Muscle of leg (tissue), 11 donors: ENCODE results near the gene FOXP4. TPM values are rescaled to one million over a fixed set of nuclear protein-coding genes. Genes with fewer than 3 reads are reported as not detected.

Source experiments
- DNase-seq: peaks from one replicate; pipeline ENCODE4 v3.0.0; 2013
- H3K27ac ChIP-seq: one replicate; pipeline ENCODE4 v1.5.1; 2013; ENCODE audit warnings: mild to moderate bottlenecking, low read length, control low read depth
- H3K27me3 ChIP-seq: one replicate; pipeline ENCODE4 v1.6.1; 2013; ENCODE audit warnings: low read length; ENCODE audit not compliant: control insufficient read depth, insufficient read depth
- H3K36me3 ChIP-seq: one replicate; pipeline ENCODE4 v1.6.1; 2013; ENCODE audit warnings: low read length; ENCODE audit not compliant: control insufficient read depth, insufficient read depth
- H3K4me1 ChIP-seq: one replicate; pipeline ENCODE4 v1.6.1; 2013; ENCODE audit warnings: low read length; ENCODE audit not compliant: control insufficient read depth, insufficient read depth
- H3K4me3 ChIP-seq: one replicate; pipeline ENCODE4 v1.5.1; 2013; ENCODE audit warnings: low read length, control low read depth
- H3K9me3 ChIP-seq: replicated peaks from 2 replicates; pipeline ENCODE4 v1.6.1; 2013; ENCODE audit warnings: low read depth, low read length; ENCODE audit not compliant: control insufficient read depth
- WGBS: methylation state at CpG from one replicate; pipeline ENCODE4 v1.1.5; 2013; ENCODE audit warnings: missing lambda C conversion rate; ENCODE audit not compliant: insufficient coverage; 5-methylcytosine and 5-hydroxymethylcytosine counted together
- polyA plus RNA-seq, 8 donors: library from polyadenylated mRNA; unstranded; fragments of 120-200 nt; gene quantifications; one replicate each; pipeline versions ENCODE4 v1.2.1 to v1.2.3, GENCODE V29; 2013; ENCODE audit warnings: inconsistent platforms in 1 of 8, low replicate concordance in 1 of 8; ENCODE audit not compliant: insufficient read length in 8 of 8, insufficient read depth in 1 of 8
- total RNA-seq: library from RNA; stranded (reverse); fragments of 120-200 nt; gene quantifications from one replicate; pipeline ENCODE4 v1.2.4, GENCODE V29; 2013

The FOXP4 gene
- total and polyA plus RNA-seq, 9 donors: 3.0 to 25.7 (median 14.3) TPM

DNA sequence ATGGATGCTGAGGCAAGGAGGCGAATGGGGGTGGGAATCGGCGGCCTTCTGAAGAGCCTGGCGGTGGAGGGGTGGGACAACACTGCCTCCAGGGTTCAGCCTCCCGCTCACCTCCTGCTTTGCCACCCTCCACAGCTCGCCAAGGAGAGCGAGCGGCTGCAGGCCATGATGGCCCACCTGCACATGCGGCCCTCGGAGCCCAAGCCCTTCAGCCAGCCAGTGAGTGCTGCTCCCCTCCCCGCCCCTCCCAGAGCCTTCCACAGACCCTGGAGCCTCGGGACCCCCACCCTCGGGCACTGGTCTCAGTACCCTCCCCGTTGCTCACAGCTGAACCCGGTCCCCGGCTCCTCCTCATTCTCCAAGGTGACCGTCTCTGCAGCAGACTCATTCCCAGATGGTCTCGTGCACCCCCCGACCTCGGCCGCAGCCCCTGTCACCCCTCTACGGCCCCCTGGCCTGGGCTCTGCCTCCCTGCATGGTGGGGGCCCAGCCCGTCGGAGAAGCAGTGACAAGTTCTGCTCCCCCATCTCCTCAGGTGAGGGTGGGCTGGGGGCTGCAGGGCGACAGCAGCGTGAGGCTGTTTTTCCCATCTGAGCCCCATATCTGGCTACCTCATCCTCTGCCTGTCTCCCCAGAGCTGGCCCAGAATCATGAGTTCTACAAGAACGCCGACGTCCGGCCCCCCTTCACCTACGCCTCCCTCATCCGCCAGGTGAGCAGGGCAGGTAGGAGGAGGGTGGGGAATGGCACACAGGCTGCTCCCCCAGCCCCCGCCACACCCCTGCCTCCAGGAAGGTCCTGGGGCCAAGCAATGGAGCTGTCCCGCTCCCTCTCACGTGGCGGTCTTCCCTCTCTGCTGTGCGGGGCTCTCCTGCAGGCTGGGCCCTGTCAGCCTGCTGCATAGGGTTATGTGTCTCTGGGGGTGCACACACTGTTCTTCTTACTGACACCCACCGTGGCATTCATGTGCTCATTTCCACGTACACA is 43.7 kb downstream of the FOXP4 start:
- Histone ChIP-seq H3K27ac (no peak overlapping the region), H3K27me3 (no peaks in the 10 kb centered on the region), H3K36me3 (peaks cover 56% of the 10 kb centered on the region), H3K9me3 (no peaks in the 10 kb centered on the region), H3K4me1 (peaks cover 33% of the 10 kb centered on the region), H3K4me3 (no peak overlapping the region)
- 77% methylated on average over 22 of the region's 39 CpGs for WGBS
- no peak for DNase-seq

DNA sequence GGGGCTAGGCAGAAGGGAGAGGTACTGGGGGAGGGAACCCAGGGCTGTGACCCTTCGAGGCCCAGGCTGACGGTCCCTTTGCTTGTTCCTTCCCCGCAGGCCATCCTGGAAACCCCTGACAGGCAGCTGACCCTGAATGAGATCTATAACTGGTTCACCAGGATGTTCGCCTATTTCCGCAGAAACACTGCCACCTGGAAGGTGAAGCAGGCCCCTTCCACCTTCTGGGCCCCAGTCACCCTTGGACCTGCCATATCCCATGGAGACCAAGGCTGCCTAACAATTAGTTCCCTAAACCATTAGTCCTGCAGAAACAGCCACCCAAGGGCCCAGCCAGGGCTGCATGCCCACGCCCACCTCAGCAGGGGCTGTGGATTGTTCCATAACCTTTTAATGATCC is 44.9 kb downstream of the FOXP4 start:
- Histone ChIP-seq H3K4me3 (no peak overlapping the region), H3K27ac (no peak overlapping the region), H3K36me3 (peaks cover 59% of the 10 kb centered on the region), H3K27me3 (no peaks in the 10 kb centered on the region), H3K4me1 (peaks cover 27% of the 10 kb centered on the region), H3K9me3 (no peaks in the 10 kb centered on the region)
- WGBS: 84% methylated on average over 6 of the region's 6 CpGs
- DNase-seq: no peak

DNA sequence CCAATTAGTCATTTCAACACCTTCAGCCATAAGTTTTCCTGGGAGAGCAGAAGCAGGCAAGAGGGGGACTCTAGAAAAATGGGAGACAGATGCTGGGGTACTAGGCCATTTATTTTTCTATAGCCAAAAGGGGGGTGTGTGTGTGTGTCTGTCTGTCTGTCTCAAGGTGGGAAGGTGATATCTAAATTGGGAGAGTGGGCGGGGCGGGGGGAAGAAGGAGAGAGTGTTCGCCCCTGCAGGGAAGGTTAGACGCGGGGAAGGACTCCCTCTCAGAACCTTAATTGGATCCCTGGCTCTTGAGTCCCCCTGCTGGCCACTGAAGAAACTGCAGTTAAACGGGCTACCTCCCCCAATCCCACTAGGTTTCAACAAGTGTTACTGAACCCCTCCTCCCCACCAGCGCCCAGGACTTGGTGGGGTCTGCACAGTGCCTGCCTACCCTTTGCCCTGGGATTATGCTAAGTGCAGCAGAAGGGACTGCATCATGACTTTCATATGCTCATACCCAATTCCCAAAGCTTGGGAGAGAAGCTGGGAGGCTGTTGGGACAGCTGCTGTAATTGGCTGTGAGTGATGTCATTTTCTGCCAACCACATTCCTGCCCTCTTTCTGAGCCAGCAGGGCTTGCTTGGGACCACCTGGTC is 45.8 kb downstream of the FOXP4 start:
- Histone ChIP-seq H3K36me3 (peaks cover 66% of the 10 kb centered on the region), H3K9me3 (no peaks in the 10 kb centered on the region), H3K27ac (no peak overlapping the region), H3K4me3 (no peak overlapping the region), H3K27me3 (no peaks in the 10 kb centered on the region), H3K4me1 (peaks cover 19% of the 10 kb centered on the region)
- peak; percentile 75 for DNase-seq
- WGBS: 0% methylated on average over 1 of the region's 7 CpGs

DNA sequence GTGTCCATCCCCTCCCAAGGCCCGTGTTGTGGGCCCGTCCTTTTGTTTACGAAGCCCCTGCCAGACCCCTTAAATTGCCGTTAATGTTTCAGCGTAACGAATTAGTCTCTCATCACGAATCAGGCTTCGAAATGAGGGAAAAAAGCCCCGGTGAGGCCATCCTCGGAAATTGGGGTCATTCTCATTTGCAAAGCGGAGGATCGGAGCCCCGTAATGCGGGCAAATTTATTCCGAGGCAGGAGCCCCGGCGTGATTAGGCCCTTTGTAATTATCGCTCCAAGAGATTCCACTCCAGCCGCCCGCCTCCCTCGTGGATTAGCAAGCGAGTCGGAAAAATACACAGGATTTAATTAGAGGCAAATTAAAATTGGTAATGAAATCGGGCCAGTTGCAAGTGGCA is 47.2 kb downstream of the FOXP4 start:
- 77% methylated on average over 23 of the region's 24 CpGs for WGBS
- Histone ChIP-seq H3K9me3 (no peaks in the 10 kb centered on the region), H3K4me1 (peaks cover 6% of the 10 kb centered on the region), H3K27me3 (no peaks in the 10 kb centered on the region), H3K36me3 (peaks cover 61% of the 10 kb centered on the region), H3K27ac (no peak overlapping the region), H3K4me3 (no peak overlapping the region)
- DNase-seq: no peak

DNA sequence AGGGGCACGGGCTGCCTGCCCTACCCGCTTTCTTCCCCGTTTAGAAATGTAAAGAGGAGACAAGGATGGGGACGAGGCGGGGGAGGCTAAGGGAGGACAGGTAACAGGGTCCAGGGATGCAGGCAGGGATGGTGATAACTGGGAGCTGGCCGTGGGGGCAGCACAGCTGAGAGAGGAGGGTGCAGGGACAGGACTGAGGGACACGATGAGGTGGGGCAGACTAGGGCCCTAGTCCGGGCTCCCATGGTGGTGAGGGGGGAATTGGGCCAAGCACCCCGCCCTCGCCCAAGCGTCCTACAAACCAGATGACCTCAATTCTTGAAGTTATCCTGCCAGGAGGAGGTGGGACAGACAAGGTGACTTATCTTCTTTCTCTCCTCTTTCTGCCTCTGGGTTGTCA is 47.7 kb downstream of the FOXP4 start:
- no peaks in the 10 kb centered on the region for H3K9me3 ChIP-seq
- H3K36me3 ChIP-seq: peaks cover 60% of the 10 kb centered on the region
- H3K27ac ChIP-seq: no peak overlapping the region

DNA sequence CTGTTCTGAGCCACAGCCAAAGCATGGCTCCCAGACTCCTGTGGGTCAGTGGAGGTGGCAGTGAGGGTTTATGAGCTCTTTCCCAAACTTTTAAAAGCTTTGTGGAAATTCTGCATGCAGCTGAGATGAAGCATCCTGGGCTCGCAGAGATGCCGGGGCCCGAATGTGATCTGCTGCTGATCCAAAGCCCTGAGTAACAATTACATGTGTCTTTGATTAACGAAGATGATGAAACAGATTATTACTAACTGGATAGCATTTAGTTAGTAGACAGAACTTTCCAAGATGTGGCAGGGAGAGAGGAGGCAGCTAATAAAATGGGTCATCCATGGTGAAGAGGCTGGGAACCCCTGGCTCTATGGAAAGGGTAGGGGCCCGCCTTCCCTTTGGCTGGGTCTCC is 48.1 kb downstream of the FOXP4 start:
- WGBS: 89% methylated on average over 4 of the region's 5 CpGs
- H3K27me3 ChIP-seq: no peaks in the 10 kb centered on the region
- H3K4me3 ChIP-seq: no peak overlapping the region
- H3K4me1 ChIP-seq: peaks cover 4% of the 10 kb centered on the region
- peaks cover 61% of the 10 kb centered on the region for H3K36me3 ChIP-seq
- H3K9me3 ChIP-seq: no peaks in the 10 kb centered on the region
- DNase-seq: no peak
- no peak overlapping the region for H3K27ac ChIP-seq

More for the DNA sequence above, 47.7 kb downstream of the FOXP4 start:
- Histone ChIP-seq H3K27me3 (no peaks in the 10 kb centered on the region), H3K4me3 (no peak overlapping the region), H3K4me1 (peaks cover 4% of the 10 kb centered on the region)
- DNase-seq: no peak
- WGBS: 77% methylated on average over 6 of the region's 11 CpGs

DNA sequence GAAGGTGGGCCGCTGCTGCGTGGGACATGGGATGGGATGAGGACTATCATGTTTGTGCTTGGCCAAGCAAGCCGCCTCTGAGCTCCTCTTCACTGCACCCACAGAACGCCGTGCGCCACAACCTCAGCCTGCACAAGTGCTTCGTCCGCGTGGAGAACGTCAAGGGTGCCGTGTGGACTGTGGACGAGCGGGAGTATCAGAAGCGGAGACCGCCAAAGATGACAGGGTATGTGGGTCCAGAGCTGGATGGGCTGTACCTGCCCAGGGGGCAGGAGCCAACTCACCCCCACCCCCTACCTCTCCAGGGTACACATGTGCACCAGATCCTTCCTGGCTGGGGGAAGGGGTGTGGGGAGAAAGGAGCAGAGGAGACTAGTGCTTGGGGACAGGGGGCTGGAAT is 48.6 kb downstream of the FOXP4 start:
- Histone ChIP-seq H3K27ac (no peak overlapping the region), H3K4me3 (no peak overlapping the region), H3K9me3 (no peaks in the 10 kb centered on the region), H3K4me1 (peaks cover 4% of the 10 kb centered on the region), H3K27me3 (no peaks in the 10 kb centered on the region), H3K36me3 (peaks cover 62% of the 10 kb centered on the region)
- WGBS: 90% methylated on average over 4 of the region's 15 CpGs
- no peak for DNase-seq

DNA sequence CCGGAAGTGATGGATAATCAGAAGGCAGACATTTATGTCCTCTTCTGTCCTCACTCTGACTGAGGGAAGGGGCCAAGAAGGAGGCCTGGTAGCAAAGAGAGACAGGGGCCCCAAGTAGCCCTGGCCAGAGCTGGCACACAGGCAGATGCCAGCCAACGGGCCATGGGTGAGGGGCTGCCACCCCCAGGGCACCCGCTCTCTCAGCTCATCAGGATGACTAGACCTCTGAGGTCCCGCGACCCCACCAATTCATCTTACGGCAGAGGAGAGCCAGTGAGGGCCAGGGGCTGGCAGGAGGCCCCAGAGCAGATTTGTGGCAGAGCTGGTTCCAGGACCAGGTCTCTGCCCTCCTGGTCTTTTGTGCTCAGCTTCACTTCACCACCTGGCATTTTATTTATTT is 49.0 kb downstream of the FOXP4 start:
- Histone ChIP-seq H3K4me1 (peaks cover 4% of the 10 kb centered on the region), H3K9me3 (no peaks in the 10 kb centered on the region), H3K27ac (no peak overlapping the region), H3K27me3 (no peaks in the 10 kb centered on the region), H3K4me3 (no peak overlapping the region), H3K36me3 (peaks cover 59% of the 10 kb centered on the region)
- WGBS: 79% methylated on average over 5 of the region's 6 CpGs
- no peak for DNase-seq

DNA sequence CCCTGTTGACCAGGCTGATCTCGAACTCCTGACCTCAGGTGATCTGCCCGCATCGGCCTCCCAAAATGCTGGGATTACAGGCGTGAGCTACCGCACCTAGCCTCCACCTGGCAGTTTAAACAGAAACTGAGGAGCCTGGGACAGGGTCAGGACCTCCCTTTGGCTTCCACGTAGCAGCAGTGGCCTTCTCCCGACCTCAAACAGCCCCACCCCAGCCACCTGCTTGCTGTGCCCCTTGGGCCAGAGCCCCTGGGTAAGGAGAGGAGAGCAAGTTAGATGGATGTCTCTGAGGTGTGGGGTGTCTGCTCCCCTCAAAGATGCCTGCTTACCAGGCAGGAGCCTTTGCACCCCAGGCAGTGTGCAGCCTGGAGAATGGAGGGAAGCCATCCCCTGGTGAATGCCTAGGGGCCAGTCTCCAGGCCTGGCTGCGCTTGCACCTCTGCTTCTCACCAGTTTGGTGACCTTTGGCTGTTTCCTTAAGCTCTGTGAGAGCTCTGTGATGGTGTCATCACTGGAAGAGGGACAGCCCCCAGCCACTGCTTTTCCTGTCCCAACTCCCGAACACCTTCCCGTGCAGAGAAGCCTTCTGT is 50.0 kb downstream of the FOXP4 start:
- Histone ChIP-seq H3K4me3 (no peak overlapping the region), H3K9me3 (no peaks in the 10 kb centered on the region), H3K36me3 (peaks cover 49% of the 10 kb centered on the region), H3K4me1 (peaks cover 4% of the 10 kb centered on the region), H3K27ac (no peak overlapping the region), H3K27me3 (no peaks in the 10 kb centered on the region)
- DNase-seq: no peak
- WGBS: 88% methylated on average over 8 of the region's 10 CpGs

DNA sequence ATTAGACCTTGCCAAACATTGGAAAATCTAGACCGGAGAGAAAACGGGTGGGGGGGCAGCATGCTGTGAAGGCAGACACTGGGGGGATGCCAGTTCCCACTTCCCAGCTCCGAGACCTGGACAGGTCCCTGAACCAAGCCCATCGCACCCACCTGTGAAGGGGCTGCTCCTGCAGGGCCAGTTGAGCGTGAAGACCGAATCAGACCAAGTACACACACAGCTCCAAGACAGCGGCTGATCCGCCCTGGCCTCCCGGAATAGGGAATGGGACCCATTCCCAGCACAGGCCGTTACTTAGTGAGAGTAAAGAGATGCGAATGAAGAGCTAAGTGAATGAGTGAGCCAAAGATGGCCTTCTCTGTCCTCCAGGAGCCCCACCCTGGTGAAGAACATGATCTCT is 50.6 kb downstream of the FOXP4 start:
- WGBS: 60% methylated on average over 5 of the region's 11 CpGs
- peaks cover 4% of the 10 kb centered on the region for H3K4me1 ChIP-seq
- H3K36me3 ChIP-seq: peaks cover 43% of the 10 kb centered on the region
- DNase-seq: no peak
- no peak overlapping the region for H3K27ac ChIP-seq
- no peaks in the 10 kb centered on the region for H3K27me3 ChIP-seq
- no peak overlapping the region for H3K4me3 ChIP-seq
- H3K9me3 ChIP-seq: no peaks in the 10 kb centered on the region
